Large intestine (tissue), 3 donors: ENCODE results near the gene RNF130. TPM values are rescaled to one million over a fixed set of nuclear protein-coding genes. Genes with fewer than 3 reads are reported as not detected.
"Not testable (repeated sequence)": the region's sequence is repeated elsewhere in the genome, so short reads cannot be mapped to it uniquely, and the experiment has no call there.

Source experiments
- DNase-seq, 2 donors: peaks; one replicate each; pipeline versions ENCODE4 v3.0.0 to v3.0.0-alpha.2; 2013
- H3K27ac ChIP-seq: one replicate; pipeline ENCODE4 v1.5.1; 2013; ENCODE audit warnings: low read length
- H3K27me3 ChIP-seq: 2 replicates; pipeline ENCODE4 v1.6.1; 2013; ENCODE audit warnings: low read length; ENCODE audit not compliant: control insufficient read depth, insufficient read depth
- H3K36me3 ChIP-seq: 2 replicates; pipeline ENCODE4 v1.6.1; 2013; ENCODE audit warnings: low read length; ENCODE audit not compliant: control insufficient read depth, insufficient read depth
- H3K4me1 ChIP-seq: one replicate; pipeline ENCODE4 v1.6.1; 2013; ENCODE audit warnings: low read length; ENCODE audit not compliant: control insufficient read depth, insufficient read depth
- H3K4me3 ChIP-seq: one replicate; pipeline ENCODE4 v1.5.1; 2013; ENCODE audit warnings: low read length
- H3K9me3 ChIP-seq: one replicate; pipeline ENCODE4 v1.6.1; 2013; ENCODE audit warnings: mild to moderate bottlenecking, low read depth, low read length, moderate library complexity; ENCODE audit not compliant: control insufficient read depth
- WGBS: methylation state at CpG from one replicate; pipeline ENCODE4 v1.1.5; 2013; ENCODE audit warnings: low lambda C conversion rate; ENCODE audit not compliant: insufficient coverage; 5-methylcytosine and 5-hydroxymethylcytosine counted together
- polyA plus RNA-seq: library from polyadenylated mRNA; unstranded; fragments of 120-200 nt; gene quantifications from one replicate; pipeline ENCODE4 v1.2.1, GENCODE V29; 2013

Gene RNF130
- polyA plus RNA-seq, 1 donor: 30.4 TPM

- peaks cover 10% of the 10 kb centered on the region for H3K36me3 ChIP-seq
- no peaks in the 10 kb centered on the region for H3K4me1 ChIP-seq
- no peaks in the 10 kb centered on the region for H3K27me3 ChIP-seq
- H3K9me3 ChIP-seq: peaks cover 4% of the 10 kb centered on the region
- no peak overlapping the region for H3K27ac ChIP-seq
- H3K4me3 ChIP-seq: no peak overlapping the region
- no CpG with 5 or more reads among the region's 1 CpG for WGBS
- no peak for DNase-seq
Measured at GRCh38 chr5:179998485-179998884, 73.1 kb downstream of the RNF130 start.

GRCh38 chr5:179994583-179995323 lies 76.8 kb downstream of the RNF130 start:
- Histone ChIP-seq H3K4me3 (no peak overlapping the region), H3K9me3 (peaks cover 4% of the 10 kb centered on the region), H3K36me3 (no peaks in the 10 kb centered on the region), H3K4me1 (no peaks in the 10 kb centered on the region), H3K27me3 (no peaks in the 10 kb centered on the region), H3K27ac (no peak overlapping the region)
- no CpG with 5 or more reads among the region's 3 CpGs for WGBS
- DNase-seq: no peak

- not testable (repeated sequence) for H3K9me3 ChIP-seq, H3K27ac ChIP-seq, H3K27me3 ChIP-seq, H3K4me3 ChIP-seq, H3K4me1 ChIP-seq, DNase-seq, H3K36me3 ChIP-seq
- no CpG with 5 or more reads among the region's 4 CpGs for WGBS
Measured at GRCh38 chr5:179992855-179993254, 78.7 kb downstream of the RNF130 start.

- Histone ChIP-seq H3K36me3 (no peaks in the 10 kb centered on the region), H3K27me3 (no peaks in the 10 kb centered on the region), H3K9me3 (peaks cover under 1% of the 10 kb centered on the region), H3K4me3 (no peak overlapping the region), H3K4me1 (no peaks in the 10 kb centered on the region), H3K27ac (no peak overlapping the region)
- no peak for DNase-seq
- WGBS: 100% methylated on average over 1 of the region's 1 CpG
Measured at GRCh38 chr5:179991106-179991505, 80.5 kb downstream of the RNF130 start.

- not testable (repeated sequence) for H3K36me3 ChIP-seq, H3K27ac ChIP-seq, H3K4me1 ChIP-seq, DNase-seq, H3K9me3 ChIP-seq, H3K27me3 ChIP-seq, H3K4me3 ChIP-seq
- WGBS: no CpG with 5 or more reads among the region's 8 CpGs
Measured at GRCh38 chr5:179990525-179990924, 81.0 kb downstream of the RNF130 start.

- Histone ChIP-seq H3K27ac (no peak overlapping the region), H3K4me3 (no peak overlapping the region), H3K36me3 (no peaks in the 10 kb centered on the region), H3K9me3 (no peaks in the 10 kb centered on the region), H3K27me3 (no peaks in the 10 kb centered on the region), H3K4me1 (no peaks in the 10 kb centered on the region)
- no peak for DNase-seq
- WGBS: 90% methylated on average over 4 of the region's 6 CpGs
Measured at GRCh38 chr5:179986328-179986727, 85.2 kb downstream of the RNF130 start.

- peaks cover 12% of the 10 kb centered on the region for H3K36me3 ChIP-seq
- H3K4me1 ChIP-seq: no peaks in the 10 kb centered on the region
- H3K27me3 ChIP-seq: no peaks in the 10 kb centered on the region
- no peaks in the 10 kb centered on the region for H3K9me3 ChIP-seq
- no peak for DNase-seq
- no peak overlapping the region for H3K27ac ChIP-seq
- H3K4me3 ChIP-seq: no peak overlapping the region
- 100% methylated on average over 1 of the region's 5 CpGs for WGBS
Measured at GRCh38 chr5:179981636-179982035, 89.9 kb downstream of the RNF130 start.

- Histone ChIP-seq H3K36me3 (peaks cover 14% of the 10 kb centered on the region), H3K4me3 (no peak overlapping the region), H3K4me1 (no peaks in the 10 kb centered on the region), H3K9me3 (no peaks in the 10 kb centered on the region), H3K27ac (no peak overlapping the region), H3K27me3 (no peaks in the 10 kb centered on the region)
- WGBS: 88% methylated on average over 4 of the region's 7 CpGs
- DNase-seq: no peak
Measured at GRCh38 chr5:179980767-179981166, 90.8 kb downstream of the RNF130 start.

- H3K36me3 ChIP-seq: peaks cover 26% of the 10 kb centered on the region
- no peak overlapping the region for H3K4me3 ChIP-seq
- no peak for DNase-seq
- H3K9me3 ChIP-seq: no peaks in the 10 kb centered on the region
- no peaks in the 10 kb centered on the region for H3K4me1 ChIP-seq
- 100% methylated on average over 1 of the region's 4 CpGs for WGBS
- no peak overlapping the region for H3K27ac ChIP-seq
- no peaks in the 10 kb centered on the region for H3K27me3 ChIP-seq
Measured at GRCh38 chr5:179978792-179979191, 92.8 kb downstream of the RNF130 start.

GRCh38 chr5:179975713-179976134 lies 95.8 kb downstream of the RNF130 start:
- DNase-seq: no peak
- peaks cover 28% of the 10 kb centered on the region for H3K36me3 ChIP-seq
- WGBS: 100% methylated on average over 1 of the region's 13 CpGs
- H3K27ac ChIP-seq: no peak overlapping the region
- H3K9me3 ChIP-seq: no peaks in the 10 kb centered on the region
- H3K27me3 ChIP-seq: no peaks in the 10 kb centered on the region
- no peak overlapping the region for H3K4me3 ChIP-seq
- H3K4me1 ChIP-seq: no peaks in the 10 kb centered on the region
